GM18508 (cell line): ENCODE results near the gene CDH23.

Source experiments
- ATAC-seq: cut with Tn5 transposase; IDR thresholded peaks from one replicate; pipeline ENCODE4 v1.9.1; 2021; ENCODE audit warnings: moderate number of reproducible peaks; ENCODE audit not compliant: insufficient read depth, unreplicated experiment

The CDH23 gene

DNA sequence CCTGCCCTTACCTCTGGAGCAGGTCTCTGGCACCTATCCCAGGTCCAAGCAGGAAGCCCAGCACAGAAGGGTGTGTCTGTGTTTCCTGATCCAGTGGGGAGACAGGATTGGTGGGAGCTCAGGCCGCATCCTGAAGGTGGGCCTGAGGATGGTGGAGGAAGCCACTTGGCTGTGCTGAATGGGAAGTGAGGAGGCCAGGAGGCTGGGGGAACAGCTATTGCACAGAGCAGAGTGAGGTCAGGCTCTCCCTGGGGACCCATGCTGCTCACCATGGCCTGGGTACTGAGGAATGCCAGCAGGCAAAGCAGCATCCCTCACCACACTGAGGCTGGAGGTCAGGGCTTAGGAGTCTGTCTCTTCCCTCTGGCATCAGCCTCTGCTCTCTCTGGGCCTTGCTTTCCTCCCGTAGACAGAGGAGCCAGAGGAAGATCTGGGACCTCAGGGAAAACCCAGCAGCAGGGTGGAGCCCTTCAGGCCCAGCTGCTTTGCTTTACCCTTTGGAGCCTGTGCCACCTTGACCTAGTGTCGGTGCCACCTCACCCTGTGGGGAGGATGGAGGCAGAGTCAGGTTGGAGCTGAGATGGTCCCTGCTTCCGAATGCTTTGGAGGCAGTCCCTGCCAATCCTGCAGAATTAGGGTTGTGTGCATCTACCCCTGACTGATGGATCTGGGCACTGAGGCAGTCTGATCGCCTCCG, 39.0 kb downstream of the CDH23 start:
- ATAC-seq = no peak

DNA sequence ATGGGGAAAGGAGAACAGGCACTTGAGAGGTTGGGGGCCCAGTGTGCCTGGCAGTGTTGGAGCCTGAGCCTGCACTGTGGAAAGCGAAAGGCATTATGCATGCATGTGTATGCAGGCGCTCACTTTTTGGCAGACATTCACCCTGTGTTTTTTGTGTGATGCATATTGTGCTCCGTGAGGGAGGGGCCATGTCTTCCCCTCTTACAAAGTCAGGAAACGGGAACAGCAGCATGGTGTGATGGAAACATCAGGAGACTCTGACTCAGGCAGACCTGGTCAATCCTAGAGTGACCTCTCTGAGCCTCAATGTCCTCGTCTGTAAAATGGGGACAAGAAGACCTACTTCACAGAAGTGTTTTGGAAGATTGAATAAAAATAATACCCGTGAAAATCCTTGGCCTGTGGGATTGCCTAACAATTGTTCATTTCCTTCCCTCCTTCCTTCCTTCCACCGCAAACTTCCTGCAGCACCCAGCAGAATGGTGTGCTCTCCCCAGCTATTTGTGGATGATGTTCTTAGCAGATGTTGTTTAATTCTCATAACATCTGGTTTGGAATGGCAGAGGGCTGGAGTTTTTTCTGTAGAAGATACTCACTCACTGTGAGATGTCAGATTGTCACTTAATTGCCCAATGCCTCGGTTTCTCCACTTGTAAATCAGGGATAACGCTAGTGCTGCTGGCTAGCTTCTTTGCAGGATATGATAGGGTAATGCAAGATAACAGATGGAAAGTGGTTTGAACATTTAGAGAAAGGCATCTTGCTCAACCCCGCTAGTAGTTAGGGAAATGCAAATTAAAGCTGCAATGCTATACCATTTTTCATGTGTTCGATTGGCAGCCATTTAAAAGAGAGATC, 39.8 kb downstream of the CDH23 start:
- no peak for ATAC-seq

- ATAC-seq = no peak
Measured at GRCh38 chr10:71437537-71438092, 40.9 kb downstream of the CDH23 start.

DNA sequence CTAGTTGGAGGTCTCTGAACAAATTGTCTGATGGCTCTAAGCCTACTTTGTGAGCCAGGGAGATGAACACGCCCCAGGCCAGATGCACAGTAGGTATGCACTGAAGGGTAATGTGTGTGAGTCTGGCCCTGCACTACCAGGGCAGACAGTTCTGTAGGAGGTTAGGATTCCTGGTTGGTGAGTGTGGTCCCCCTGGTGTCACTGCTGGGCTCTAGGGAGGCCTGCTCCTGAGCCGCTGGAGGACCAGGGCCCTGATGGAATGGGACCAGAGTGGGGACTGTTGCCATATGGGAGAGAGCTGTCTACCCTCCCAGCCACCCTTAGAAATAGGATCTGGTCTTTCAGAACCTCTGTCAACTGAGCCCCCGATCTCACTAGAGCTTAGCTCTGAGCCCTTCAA, 42.0 kb downstream of the CDH23 start:
- ATAC-seq = no peak

DNA sequence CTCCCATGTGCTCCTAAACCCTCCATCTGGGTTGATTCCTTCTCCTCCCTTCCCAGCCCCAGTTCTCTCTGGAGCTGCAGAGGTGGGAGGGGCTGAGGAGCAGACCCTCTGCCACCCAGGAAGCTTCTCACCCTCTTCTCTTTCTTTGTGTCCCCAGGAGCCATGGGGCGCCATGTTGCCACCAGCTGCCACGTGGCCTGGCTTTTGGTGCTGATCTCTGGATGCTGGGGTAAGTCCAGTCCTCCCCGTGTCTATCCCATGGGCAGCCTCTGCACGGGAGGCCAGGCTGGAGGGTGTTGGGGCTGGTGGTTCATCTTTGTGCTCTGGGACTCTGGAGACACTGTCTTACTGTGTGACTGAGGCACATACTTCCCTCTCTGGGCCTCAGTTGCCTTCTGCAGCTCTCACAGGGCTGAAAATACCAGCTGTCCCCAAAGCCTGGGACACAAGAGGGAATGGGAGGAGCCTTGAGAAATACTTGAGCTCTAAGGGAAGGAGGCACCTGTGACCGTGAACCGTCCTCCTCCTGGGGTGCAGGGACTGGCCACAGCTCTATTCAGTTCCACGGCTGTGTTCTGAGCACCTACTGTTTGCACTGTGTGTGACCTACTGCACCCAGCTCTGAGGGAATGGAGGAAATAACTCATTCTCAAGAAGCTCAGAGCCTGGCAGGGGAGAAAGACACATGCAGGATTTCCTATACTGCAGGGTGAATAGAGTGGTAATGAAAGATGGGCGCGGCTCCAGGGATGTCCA, 43.1 kb downstream of the CDH23 start:
- ATAC-seq = no peak

DNA sequence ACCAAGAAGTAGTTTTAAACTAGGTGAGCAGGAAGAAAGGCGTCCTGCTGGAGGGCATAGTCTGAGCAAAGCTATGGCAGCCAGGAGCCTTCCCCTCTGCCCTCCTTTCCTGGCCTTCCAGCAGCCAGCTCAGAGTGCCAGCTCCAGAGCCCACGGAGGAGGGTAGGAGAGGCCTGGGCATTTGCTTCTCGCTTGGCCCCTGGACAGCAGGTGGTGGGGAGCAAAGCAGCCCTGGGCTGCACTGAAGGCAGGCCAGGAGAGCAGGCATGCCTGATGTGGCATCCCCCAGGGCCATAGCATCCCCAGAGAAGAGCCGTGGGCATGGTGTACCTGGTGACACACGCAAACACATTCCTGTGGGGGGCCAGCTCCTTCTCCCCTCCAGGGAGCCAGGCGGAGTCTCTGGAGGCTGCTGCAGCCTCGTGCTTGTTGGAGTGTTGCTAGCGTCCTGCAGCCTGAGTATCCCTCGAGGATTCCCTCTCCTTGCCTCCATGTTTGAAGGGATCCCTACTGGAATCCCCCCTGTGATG, 43.9 kb downstream of the CDH23 start:
- no peak for ATAC-seq

- ATAC-seq = no peak
Measured at GRCh38 chr10:71442000-71442399, 45.3 kb downstream of the CDH23 start.

DNA sequence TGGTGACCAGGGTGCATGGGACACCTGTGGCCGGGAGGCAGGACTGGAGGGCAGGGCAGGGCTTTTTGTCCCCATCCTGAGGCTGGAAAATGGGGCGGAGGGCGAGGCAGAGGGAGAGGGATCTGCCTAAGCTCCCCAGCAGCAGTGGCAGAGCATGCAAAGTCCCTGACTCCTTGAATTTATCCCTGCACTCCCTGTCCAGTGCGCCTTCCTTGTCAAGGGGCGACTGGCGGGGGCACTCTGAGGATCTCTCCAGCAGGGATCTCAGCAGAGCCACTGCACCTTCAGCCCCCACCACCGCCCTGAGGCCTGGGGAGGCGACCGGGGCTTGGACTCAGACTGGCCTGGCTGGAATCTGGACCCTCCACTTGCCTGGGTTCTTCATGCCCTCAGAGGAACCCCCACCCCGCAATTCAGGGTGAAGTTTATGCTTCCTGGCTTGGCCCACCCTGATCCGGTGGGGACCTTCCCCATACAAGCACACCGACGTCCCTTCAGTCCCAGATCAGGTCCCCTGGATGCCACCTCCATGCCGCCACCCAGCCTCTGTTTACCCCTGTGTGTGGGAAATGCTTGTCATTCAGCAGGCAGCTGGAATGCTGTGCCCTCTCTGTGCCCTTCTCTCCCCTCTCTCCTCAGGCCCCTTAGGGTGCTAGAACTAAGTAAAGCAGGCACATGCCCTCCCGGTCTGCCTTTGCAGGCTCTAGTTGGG, 46.3 kb downstream of the CDH23 start:
- ATAC-seq = no peak

GRCh38 chr10:71443676-71444075, 47.0 kb downstream of the CDH23 start:
- no peak for ATAC-seq

DNA sequence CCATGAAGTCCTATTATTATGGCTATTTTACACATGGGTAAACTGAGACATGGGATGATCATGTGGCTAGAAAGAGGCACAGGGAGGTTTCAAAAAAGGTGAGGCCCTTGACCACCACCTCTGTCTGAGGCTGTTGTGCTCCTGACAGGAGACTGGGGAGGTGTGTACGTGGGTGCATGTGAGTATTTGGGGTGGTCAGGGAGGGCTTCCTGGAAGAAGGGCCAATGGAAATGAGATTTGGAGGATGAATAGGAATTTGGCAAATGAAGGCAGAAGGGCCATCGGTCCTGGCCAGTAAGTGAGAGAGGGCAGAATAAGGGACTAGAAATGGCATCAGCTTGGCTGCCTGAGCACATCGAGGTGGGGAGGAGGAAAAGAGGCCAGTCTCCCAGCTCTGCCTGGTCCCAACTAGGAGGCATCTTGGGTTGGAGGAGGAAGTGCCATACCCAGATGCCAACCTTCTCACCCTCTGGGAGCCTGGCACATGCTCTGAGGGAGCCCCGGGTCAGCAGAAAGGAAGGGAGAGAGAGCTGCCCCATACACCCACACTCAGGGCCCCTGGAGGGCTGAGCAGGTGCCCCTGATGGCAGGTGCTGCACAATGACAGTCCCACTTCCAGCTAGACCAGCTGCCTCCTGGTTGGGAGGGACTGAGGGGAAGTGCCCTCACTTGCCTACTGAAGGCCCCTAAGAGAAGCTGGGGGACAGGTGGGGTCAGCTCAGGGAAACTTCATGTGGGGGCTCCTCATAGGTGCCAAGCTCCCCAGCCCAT, 47.7 kb downstream of the CDH23 start:
- no peak for ATAC-seq

- ATAC-seq = no peak
Measured at GRCh38 chr10:71447676-71448075, 51.0 kb downstream of the CDH23 start.

DNA sequence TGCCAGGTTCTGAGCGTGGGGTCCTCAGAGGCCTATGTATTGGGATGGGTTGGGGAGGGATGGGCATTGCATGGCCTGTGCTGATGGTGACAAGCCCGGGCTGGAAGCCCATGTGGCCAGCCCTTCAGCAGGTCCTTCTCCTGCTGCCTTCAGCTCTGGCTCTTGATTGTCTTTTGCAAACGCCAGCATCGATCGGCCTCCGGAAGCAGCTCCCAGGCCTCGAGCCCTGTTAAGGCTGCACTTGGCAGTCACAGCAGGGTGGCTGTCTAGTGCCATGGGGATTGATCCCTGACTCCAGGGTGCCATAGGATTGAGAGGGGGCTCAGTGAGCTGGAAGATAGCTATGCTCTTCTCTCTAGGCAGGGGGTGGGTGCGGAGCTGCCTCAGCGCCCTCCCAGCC, 51.4 kb downstream of the CDH23 start:
- ATAC-seq = no peak

GRCh38 chr10:71449026-71449425, 52.3 kb downstream of the CDH23 start:
- no peak for ATAC-seq

GRCh38 chr10:71451754-71452153, 55.0 kb downstream of the CDH23 start:
- ATAC-seq = no peak

GRCh38 chr10:71453186-71453585, 56.5 kb downstream of the CDH23 start:
- ATAC-seq = no peak

DNA sequence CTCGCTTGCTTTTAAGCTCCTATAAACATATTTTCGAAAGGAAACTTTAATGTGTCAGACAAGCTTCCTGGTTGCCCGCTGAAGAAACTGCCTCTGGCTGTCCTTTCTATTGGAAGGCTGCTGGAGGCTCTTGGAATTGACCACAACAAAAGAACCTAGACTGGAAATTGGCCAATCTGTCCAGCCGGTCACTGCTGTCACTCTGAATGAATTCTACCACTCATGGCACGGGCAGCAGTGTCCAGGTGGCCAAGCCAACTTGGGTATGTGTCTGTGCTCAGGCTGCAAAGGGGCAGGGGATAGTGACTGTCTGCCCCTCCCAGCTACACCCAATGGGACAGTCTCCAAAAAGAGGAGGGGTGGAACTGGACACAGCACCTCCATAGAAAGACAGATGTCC, 57.6 kb downstream of the CDH23 start:
- no peak for ATAC-seq

DNA sequence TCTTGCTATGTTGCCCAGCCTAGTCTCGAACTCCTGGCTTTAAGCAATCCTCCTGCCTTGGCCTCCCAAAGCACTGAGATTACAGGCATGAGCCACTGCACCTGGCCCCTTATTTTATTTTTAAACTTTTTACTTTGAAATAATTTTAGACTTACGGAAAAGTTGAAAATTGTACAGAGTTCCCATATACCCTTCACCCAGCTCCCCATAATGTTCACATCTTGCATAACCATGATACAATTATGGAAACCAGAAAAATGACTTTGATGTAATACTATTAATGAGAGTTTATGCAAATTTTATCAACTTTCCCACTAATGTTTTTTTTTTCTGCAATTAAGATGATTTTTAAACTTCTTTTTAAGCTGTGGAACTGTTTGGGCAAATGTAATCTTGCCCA, 58.3 kb downstream of the CDH23 start:
- ATAC-seq = no peak

DNA sequence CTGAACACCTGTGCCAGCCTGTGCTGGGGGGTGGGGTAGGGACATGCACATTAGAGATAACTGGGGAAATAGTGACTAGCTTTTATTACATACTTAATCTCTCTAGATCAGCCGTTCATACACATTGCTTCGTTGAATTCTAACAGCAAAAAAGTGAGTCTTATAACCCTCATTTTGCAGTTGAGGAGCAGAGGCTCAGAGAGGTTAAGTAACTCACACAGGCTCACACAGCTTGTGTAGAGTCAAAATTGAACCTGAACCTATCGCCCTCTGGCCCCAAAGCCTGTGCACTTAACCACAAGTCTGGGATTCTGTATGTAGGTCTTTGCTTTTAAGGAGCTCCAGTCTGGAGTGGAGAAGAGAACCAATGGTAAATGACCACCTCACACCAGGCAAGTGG, 59.9 kb downstream of the CDH23 start:
- ATAC-seq = no peak

GRCh38 chr10:71457908-71458307, 61.2 kb downstream of the CDH23 start:
- ATAC-seq = no peak
